HEK293 (cell line): ENCODE measurements around the gene TOMM34.

Source experiments
- CTCF ChIA-PET: fragments of 350-600 bp; formaldehyde crosslinking; extraction: SDS; loops from one replicate; lab custom pipeline; 2021; ENCODE audit warnings: antibody characterized with exemption; lab: Yijun Ruan, JAX
- POLR2A ChIA-PET: fragments of 300-600 bp; formaldehyde crosslinking; extraction: SDS; loops from one replicate; lab custom pipeline; 2020; ENCODE audit warnings: antibody characterized with exemption, inconsistent platforms; lab: Yijun Ruan, JAX
- H3K27ac ChIP-seq: fragments of 200-500 bp; sonication (Bioruptor generic); 2 replicates; pipeline ENCODE4 v1.5.1; 2014; ENCODE audit warnings: low read depth, low read length, control low read depth, inconsistent platforms; ENCODE audit errors: extremely low read depth
- H3K36me3 ChIP-seq, 2 experiments: fragments of 200-500 bp in 1 of 2; sonication (Bioruptor generic) in 1 of 2; 1 replicate in 1 of 2; 2 replicates in 1 of 2; pipeline ENCODE4 v1.5.1; 2014 to 2017; ENCODE audit warnings: inconsistent platforms in 2 of 2, low read length in 2 of 2; ENCODE audit not compliant: control insufficient read depth in 2 of 2, insufficient read depth in 1 of 2
- H3K4me1 ChIP-seq: fragments of 200-500 bp; sonication (Bioruptor generic); 2 replicates; pipeline ENCODE4 v1.5.1; 2014; ENCODE audit warnings: mild to moderate bottlenecking, low read length, inconsistent platforms; ENCODE audit not compliant: control insufficient read depth, insufficient read depth
- H3K4me3 ChIP-seq: 2 replicates; pipeline ENCODE4 v1.5.1; 2011; ENCODE audit warnings: low read depth, mild to moderate bottlenecking, control low read depth, low read length, moderate library complexity
- H3K9me3 ChIP-seq: fragments of 200-500 bp; sonication (Bioruptor generic); 2 replicates; pipeline ENCODE4 v1.5.1; 2014; ENCODE audit warnings: low read depth, low read length, inconsistent platforms; ENCODE audit not compliant: control insufficient read depth, insufficient read depth
- EGR2 ChIP-seq: fragments of 450-650 bp; formaldehyde crosslinking; IDR thresholded peaks from 2 replicates; pipeline ENCODE4 v1.5.1; 2016; ENCODE audit warnings: low read depth, missing biosample characterization, missing genetic modification characterization
- ELK4 ChIP-seq: IDR thresholded peaks from 2 replicates; pipeline ENCODE4 v1.6.1; 2011; ENCODE audit warnings: mild to moderate bottlenecking, low read depth, low read length, borderline replicate concordance
- GLIS2 ChIP-seq: fragments of 450-650 bp; formaldehyde crosslinking; IDR thresholded peaks from 2 replicates; pipeline ENCODE4 v1.5.1; 2016; ENCODE audit warnings: missing biosample characterization, missing genetic modification characterization
- HOXA7 ChIP-seq: sonication (generic); formaldehyde crosslinking; IDR thresholded peaks from 2 replicates; pipeline ENCODE4 v1.8.1; 2022; ENCODE audit warnings: missing genetic modification reagents, borderline replicate concordance
- KLF9 ChIP-seq: fragments of 450-650 bp; formaldehyde crosslinking; IDR thresholded peaks from 2 replicates; pipeline ENCODE4 v1.5.1; 2016; ENCODE audit warnings: missing biosample characterization, missing genetic modification characterization, low read depth
- PRDM1 ChIP-seq: fragments of 450-650 bp; formaldehyde crosslinking; IDR thresholded peaks from 2 replicates; pipeline ENCODE4; 2016; ENCODE audit warnings: missing biosample characterization, missing genetic modification characterization
- PRDM6 ChIP-seq: fragments of 450-650 bp; formaldehyde crosslinking; IDR thresholded peaks from 2 replicates; pipeline ENCODE4 v1.5.1; 2017; ENCODE audit warnings: missing biosample characterization, missing genetic modification characterization
- SALL2 ChIP-seq: fragments of 450-650 bp; formaldehyde crosslinking; IDR thresholded peaks from 2 replicates; pipeline ENCODE4 v1.5.0; 2017; ENCODE audit warnings: missing biosample characterization, mild to moderate bottlenecking, missing genetic modification characterization, borderline replicate concordance
- ZBTB48 ChIP-seq: fragments of 450-650 bp; formaldehyde crosslinking; IDR thresholded peaks from 2 replicates; pipeline ENCODE4 v1.5.1; 2016; ENCODE audit warnings: missing biosample characterization, missing genetic modification characterization
- ZNF10 ChIP-seq: fragments of 450-650 bp; formaldehyde crosslinking; IDR thresholded peaks from 2 replicates; pipeline ENCODE4 v1.5.1; 2017; ENCODE audit warnings: missing biosample characterization, missing genetic modification characterization
- ZNF140 ChIP-seq: fragments of 450-650 bp; formaldehyde crosslinking; IDR thresholded peaks from 2 replicates; pipeline ENCODE4 v1.5.1; 2016; ENCODE audit warnings: missing biosample characterization, missing genetic modification characterization
- ZNF157 ChIP-seq: fragments of 450-650 bp; formaldehyde crosslinking; IDR thresholded peaks from 2 replicates; pipeline ENCODE4 v1.5.1; 2016; ENCODE audit warnings: missing biosample characterization, missing genetic modification characterization
- ZNF18 ChIP-seq: fragments of 450-650 bp; formaldehyde crosslinking; IDR thresholded peaks from 2 replicates; pipeline ENCODE4 v1.5.1; 2016; ENCODE audit warnings: missing biosample characterization, missing genetic modification characterization
- ZNF184 ChIP-seq: fragments of 450-650 bp; IDR thresholded peaks from 2 replicates; pipeline ENCODE4 v1.5.1; 2018; ENCODE audit warnings: missing biosample characterization, mild to moderate bottlenecking, missing genetic modification characterization
- ZNF2 ChIP-seq: fragments of 450-650 bp; formaldehyde crosslinking; IDR thresholded peaks from 2 replicates; pipeline ENCODE4 v1.5.1; 2016; ENCODE audit warnings: missing biosample characterization, missing genetic modification characterization
- ZNF211 ChIP-seq: fragments of 450-650 bp; formaldehyde crosslinking; IDR thresholded peaks from 2 replicates; pipeline ENCODE4 v1.5.1; 2016; ENCODE audit warnings: low read depth, missing biosample characterization, missing genetic modification characterization
- ZNF214 ChIP-seq: fragments of 450-650 bp; formaldehyde crosslinking; IDR thresholded peaks from 2 replicates; pipeline ENCODE4 v1.5.1; 2017; ENCODE audit warnings: missing biosample characterization, mild to moderate bottlenecking, missing genetic modification characterization, borderline replicate concordance
- ZNF37A ChIP-seq: fragments of 450-650 bp; IDR thresholded peaks from 2 replicates; pipeline ENCODE4 v1.5.1; 2018; ENCODE audit warnings: missing biosample characterization, missing genetic modification characterization
- ZNF394 ChIP-seq: fragments of 450-650 bp; formaldehyde crosslinking; IDR thresholded peaks from 2 replicates; pipeline ENCODE4 v1.5.1; 2016; ENCODE audit warnings: missing biosample characterization, missing genetic modification characterization, mild to moderate bottlenecking, moderate library complexity, borderline replicate concordance
- ZNF423 ChIP-seq: fragments of 450-650 bp; formaldehyde crosslinking; IDR thresholded peaks from 2 replicates; pipeline ENCODE4 v1.5.1; 2016; ENCODE audit warnings: missing biosample characterization, missing genetic modification characterization
- ZNF473 ChIP-seq: fragments of 450-650 bp; formaldehyde crosslinking; IDR thresholded peaks from 2 replicates; pipeline ENCODE4 v1.5.1; 2017; ENCODE audit warnings: missing biosample characterization, missing genetic modification characterization
- ZNF488 ChIP-seq: fragments of 450-650 bp; formaldehyde crosslinking; IDR thresholded peaks from 2 replicates; pipeline ENCODE4 v1.5.1; 2016; ENCODE audit warnings: missing biosample characterization, missing genetic modification characterization
- ZNF560 ChIP-seq: fragments of 450-650 bp; formaldehyde crosslinking; IDR thresholded peaks from 2 replicates; pipeline ENCODE4 v1.5.1; 2017; ENCODE audit warnings: missing biosample characterization, missing genetic modification characterization, borderline replicate concordance
- ZNF626 ChIP-seq: fragments of 450-650 bp; sonication (Bioruptor Pico); formaldehyde crosslinking; IDR thresholded peaks from 2 replicates; pipeline ENCODE4 v1.5.1; 2018; ENCODE audit warnings: missing biosample characterization, missing genetic modification characterization, inconsistent platforms
- ZNF629 ChIP-seq: fragments of 450-650 bp; formaldehyde crosslinking; IDR thresholded peaks from 2 replicates; pipeline ENCODE4 v1.5.1; 2017; ENCODE audit warnings: missing biosample characterization, missing genetic modification characterization
- ZNF776 ChIP-seq: fragments of 450-650 bp; formaldehyde crosslinking; IDR thresholded peaks from 2 replicates; pipeline ENCODE4 v1.5.0; 2017; ENCODE audit warnings: missing biosample characterization, missing genetic modification characterization, borderline replicate concordance
- ZNF830 ChIP-seq: fragments of 450-650 bp; IDR thresholded peaks from 2 replicates; pipeline ENCODE4 v1.5.0; 2018; ENCODE audit warnings: missing biosample characterization, missing genetic modification characterization, low read depth, mild to moderate bottlenecking, moderate library complexity

TOMM34 gene

GRCh38 chr20:44948513-44948912, 11.7 kb downstream of the TOMM34 start (continued):
- TF ChIP-seq ZNF488 (no peak), ZNF2 (tag by site-specific recombination) (no peak), ZBTB48 (no peak), ZNF776 (tag by site-specific recombination) (no peak), ZNF10 (tag by site-specific recombination) (no peak), EGR2 (tag by site-specific recombination) (no peak), ZNF157 (tag by site-specific recombination) (no peak)
- TF ChIP-seq, all 188 proteins: peak for 3

- POLR2A ChIA-PET: no interaction called here
- TF ChIP-seq ZNF830 (no peak), ZNF776 (tag by site-specific recombination) (no peak), ZNF473 (tag by site-specific recombination) (no peak), SALL2 (tag by site-specific recombination) (no peak), ELK4 (no peak), ZNF394 (no peak), ZNF18 (no peak), PRDM1 (tag by site-specific recombination) (no peak), ZNF37A (no peak), ZNF214 (tag by site-specific recombination) (no peak), PRDM6 (no peak), ZNF626 (tag by site-specific recombination) (no peak)
- CTCF ChIA-PET: interaction anchor here (1.0 to 1.4 kb wide), 2 partner anchors 18 to 60 kb away, joined by 3 to 5 read pairs; partner anchors contain the start of gene STK4
- Histone ChIP-seq H3K36me3 (peaks cover 28 to 100% of the 10 kb centered on the region in 2 experiments), H3K4me1 (no peaks in the 10 kb centered on the region), H3K9me3 (no peaks in the 10 kb centered on the region), H3K4me3 (no peak overlapping the region), H3K27ac (no peak overlapping the region)
Observed at GRCh38 chr20:44948107-44948506, 12.1 kb downstream of the TOMM34 start.

- H3K4me1 ChIP-seq: no peaks in the 10 kb centered on the region
- ChIA-PET POLR2A (no interaction called here), CTCF (interaction anchor here (0.6 to 0.8 kb wide), 3 partner anchors 16 to 25 kb away, joined by 3 to 6 read pairs (median 3); no protein-coding TSS in a partner anchor)
- peaks cover 22 to 100% of the 10 kb centered on the region in 2 experiments for H3K36me3 ChIP-seq
- H3K4me3 ChIP-seq: no peak overlapping the region
- no peaks in the 10 kb centered on the region for H3K9me3 ChIP-seq
- no peak overlapping the region for H3K27ac ChIP-seq
- no peak for TF ChIP-seq ZNF629 (tag by site-specific recombination)
- TF ChIP-seq ZNF140: no peak
- no peak for TF ChIP-seq GLIS2 (tag by site-specific recombination)
- no peak for TF ChIP-seq ZNF423 (tag by site-specific recombination)
- no peak for TF ChIP-seq ZNF560 (tag by site-specific recombination)
- no peak for TF ChIP-seq ZNF211 (tag by site-specific recombination)
- no peak for TF ChIP-seq HOXA7 (CRISPR knock-in tag)
- no peak for TF ChIP-seq ZNF184 (tag by site-specific recombination)
- no peak for TF ChIP-seq SALL2 (tag by site-specific recombination)
- no peak for TF ChIP-seq KLF9 (tag by site-specific recombination)
Observed at GRCh38 chr20:44946271-44946852, 13.8 kb downstream of the TOMM34 start.
